GM19452 (cell line): Measurements from ENCODE around the gene OR2V2.
"Not testable (repeated sequence)": the region's sequence is repeated elsewhere in the genome, so short reads cannot be mapped to it uniquely, and the experiment has no call there.

Experiments
- ATAC-seq: cut with Tn5 transposase; IDR thresholded peaks from one replicate; pipeline ENCODE4 v1.9.1; 2021; ENCODE audit not compliant: unreplicated experiment

OR2V2 gene

GRCh38 chr5:181168595-181169118 is 21.3 kb downstream of the OR2V2 start:
- no peak for ATAC-seq

DNA sequence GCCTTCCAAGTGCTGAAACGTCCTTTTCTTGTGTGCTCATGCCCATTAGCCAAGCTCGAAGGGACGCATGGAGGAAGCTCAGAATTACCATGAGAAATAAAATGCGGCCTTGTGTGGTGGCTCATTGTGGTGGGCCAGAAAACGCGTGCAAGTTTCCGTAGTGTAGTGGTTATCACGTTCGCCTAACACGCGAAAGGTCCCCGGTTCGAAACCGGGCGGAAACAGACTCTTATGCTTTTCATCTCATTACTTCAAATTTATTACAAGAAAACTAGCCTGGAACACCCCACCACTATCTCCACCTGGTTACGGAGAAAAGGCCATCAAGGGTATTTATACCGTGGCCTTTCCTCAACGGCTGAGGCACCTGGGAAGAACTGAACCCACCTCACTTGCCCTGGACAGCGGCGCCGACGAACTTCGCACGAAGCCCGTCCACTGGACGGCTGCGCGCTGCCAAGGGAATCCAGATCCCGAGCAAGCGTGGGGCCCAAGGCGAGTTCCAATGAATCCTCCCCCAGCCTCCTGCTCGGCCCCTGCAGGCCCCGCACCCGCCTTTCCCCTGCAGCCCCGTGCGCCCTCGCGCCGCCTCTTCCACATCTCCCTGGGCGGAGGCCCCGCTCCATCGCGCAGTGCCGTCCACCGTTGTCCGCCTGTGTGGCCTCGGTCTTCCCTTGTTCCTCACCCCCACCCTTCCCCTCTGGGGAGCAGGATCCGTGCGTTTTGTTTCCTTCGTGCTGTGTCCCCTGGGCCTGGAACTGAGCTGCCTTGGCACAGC is 22.3 kb downstream of the OR2V2 start:
- ATAC-seq, result not testable (repeated sequence)

- no peak for ATAC-seq
Measured at GRCh38 chr5:181170237-181170825, 22.9 kb downstream of the OR2V2 start.

- ATAC-seq, result no peak
Measured at GRCh38 chr5:181170996-181171395, 23.6 kb downstream of the OR2V2 start.

GRCh38 chr5:181171782-181172181 is 24.4 kb downstream of the OR2V2 start:
- ATAC-seq, result no peak

GRCh38 chr5:181173027-181173419 is 25.6 kb downstream of the OR2V2 start:
- peak; percentile 34 for ATAC-seq

- peak; percentile 60 for ATAC-seq
Measured at GRCh38 chr5:181173420-181174342, 26.3 kb downstream of the OR2V2 start.

GRCh38 chr5:181176254-181176952 is 29.0 kb downstream of the OR2V2 start:
- ATAC-seq, result no peak

GRCh38 chr5:181177559-181177958 is 30.2 kb downstream of the OR2V2 start:
- ATAC-seq, result not testable (repeated sequence)

- peak; percentile 54 for ATAC-seq
Measured at GRCh38 chr5:181181650-181182565, 34.5 kb downstream of the OR2V2 start.

DNA sequence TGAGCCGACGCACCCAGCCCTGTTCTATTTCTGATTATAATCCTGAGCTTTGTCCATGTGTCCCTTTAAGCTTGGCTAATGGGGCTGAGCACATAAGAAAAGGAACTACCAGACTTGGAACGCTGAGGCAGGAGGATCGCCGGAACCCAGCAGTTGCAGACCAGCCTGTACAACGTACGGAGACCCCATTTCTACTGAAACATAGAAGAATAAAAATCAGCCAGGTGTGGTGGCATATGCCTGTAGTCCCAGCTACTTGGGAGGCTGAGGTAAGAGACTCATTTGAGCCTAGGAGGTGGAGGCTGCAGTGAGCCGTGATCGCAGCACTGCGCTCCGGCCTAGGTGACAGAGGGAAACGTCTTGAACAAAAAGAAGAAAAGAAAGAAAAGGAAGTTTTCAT is 35.3 kb downstream of the OR2V2 start:
- ATAC-seq, result no peak

- ATAC-seq, result no peak
Measured at GRCh38 chr5:181184845-181185216, 37.4 kb downstream of the OR2V2 start.

DNA sequence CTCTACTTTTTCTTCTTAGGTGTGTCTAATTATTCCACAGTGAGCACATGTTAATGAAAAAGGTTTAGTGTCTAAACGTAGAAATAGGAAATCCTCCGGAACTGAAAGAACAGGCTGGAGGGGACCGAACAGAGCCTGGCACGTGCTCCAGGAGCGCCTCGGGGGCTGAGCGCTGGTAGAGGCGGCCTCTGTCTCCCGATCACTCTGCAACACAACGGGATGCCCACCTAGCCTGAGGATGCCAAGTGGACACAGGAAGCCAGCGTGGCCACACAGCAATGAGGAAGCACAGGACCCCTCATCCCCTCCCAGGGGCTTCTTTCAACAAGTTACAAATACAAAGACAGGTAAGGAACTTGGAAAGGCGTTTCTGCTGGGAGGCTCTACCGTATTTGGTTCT is 38.2 kb downstream of the OR2V2 start:
- ATAC-seq, result no peak

DNA sequence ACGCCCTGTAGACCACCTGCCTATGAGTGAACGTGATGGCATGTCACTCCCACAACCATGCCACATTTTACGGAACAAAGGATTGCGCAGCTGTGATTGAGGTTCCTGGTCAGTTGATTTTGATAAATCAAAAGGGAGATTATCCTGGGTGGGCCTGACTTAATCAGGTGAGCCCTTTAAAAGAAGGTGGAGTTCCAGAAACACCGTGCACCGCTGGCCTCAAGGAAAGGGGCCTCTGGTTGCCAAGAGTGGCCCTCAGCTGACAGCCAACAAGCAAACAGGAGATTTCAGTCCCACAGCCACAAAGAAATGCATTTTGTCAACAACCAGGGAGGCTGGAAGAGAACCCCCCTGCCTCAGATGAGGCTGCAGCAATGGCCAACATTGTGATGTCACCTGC is 38.6 kb downstream of the OR2V2 start:
- no peak for ATAC-seq

DNA sequence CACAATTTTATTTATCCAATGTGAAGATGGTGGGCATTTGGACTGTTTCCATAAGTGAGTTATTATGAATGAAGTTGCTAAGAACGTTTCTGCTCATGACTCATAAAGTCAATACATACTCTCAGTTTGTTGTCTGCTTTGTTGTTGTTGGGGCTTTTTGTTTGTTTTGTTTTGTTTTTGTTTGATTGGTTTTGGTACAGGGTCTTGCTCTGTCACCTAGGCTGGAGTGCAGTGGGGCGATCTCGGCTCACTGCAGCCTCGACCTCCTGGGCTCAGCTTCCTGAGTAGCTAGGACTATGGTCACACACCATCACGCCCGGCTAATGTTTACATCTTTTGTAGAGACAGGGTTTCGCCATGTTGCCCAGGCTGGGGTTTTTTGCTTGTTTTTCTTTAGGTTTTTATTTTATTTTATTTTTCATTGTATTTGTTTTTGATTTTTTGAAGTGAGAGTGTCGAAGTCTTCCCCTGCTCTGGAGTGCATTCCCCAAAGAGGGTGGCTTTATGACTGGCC is 39.7 kb downstream of the OR2V2 start:
- ATAC-seq, result no peak

DNA sequence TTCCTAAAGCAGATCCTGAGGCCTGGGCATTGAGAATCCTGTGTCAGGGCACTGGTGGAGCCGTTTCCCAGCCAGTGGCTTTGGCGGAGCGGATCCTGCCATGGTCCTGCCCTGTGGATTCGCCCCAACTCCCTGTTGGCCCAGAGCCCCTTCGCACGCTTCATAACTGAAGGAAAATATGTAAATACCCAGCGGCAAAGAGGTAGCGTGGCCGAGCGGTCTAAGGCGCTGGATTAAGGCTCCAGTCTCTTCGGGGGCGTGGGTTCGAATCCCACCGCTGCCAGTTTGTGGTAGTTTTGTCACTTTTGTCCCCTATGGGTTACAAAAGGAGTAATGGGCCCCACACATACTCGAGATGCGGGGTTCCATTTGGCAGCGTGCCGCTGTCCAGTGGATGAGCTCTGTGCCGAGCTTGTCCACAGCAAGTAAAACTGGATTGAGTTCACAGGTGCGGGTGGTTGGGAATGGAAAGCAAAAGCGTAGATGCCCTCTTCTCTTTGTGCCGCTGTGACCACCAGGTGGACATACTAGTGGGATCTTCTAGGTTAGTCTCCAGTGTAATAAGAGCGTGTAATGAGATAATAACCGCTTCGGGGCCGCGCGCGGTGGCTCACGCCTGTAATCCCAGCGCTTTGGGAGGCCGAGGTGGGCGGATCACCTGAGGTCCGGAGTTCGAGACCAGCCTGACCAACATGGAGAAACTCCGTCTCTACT is 40.3 kb downstream of the OR2V2 start:
- ATAC-seq, result no peak

GRCh38 chr5:181188700-181189362 is 41.4 kb downstream of the OR2V2 start:
- no peak for ATAC-seq

GRCh38 chr5:181189363-181189961 is 42.1 kb downstream of the OR2V2 start:
- no peak for ATAC-seq
